Measurements from ENCODE around the gene BANK1. TPM values are rescaled to one million over a fixed set of nuclear protein-coding genes. Genes with fewer than 3 reads are reported as not detected.

BANK1 gene
- total RNA-seq, 2 experiments from 2014 or later = not detected

DNA sequence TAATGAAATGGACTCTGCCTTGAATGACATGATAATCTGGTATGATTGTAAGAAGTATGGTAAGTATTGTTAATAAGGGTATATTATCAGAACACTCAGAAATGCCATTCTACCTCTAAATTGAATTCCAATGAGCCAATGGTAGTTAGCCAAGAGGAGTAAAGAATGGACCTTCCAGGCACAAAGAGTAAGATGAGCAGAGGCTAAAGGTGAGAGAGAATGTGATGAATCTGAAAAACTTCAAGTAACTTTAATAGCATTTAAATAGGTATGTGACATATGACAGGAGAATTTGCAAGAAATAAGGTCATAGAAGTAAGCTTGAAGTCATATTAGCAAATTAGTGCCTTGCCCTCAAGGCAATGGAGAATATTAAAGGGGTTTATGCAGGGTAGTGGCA, 152.4 kb downstream of the BANK1 start:
- no peaks in the 10 kb centered on the region for H3K9me2 ChIP-seq (ENCODE audit: insufficient read depth, low read length)
- H3K79me2 ChIP-seq (ENCODE audit: insufficient read depth, low read depth, low read length) = no peaks in the 10 kb centered on the region
- ChIA-PET POLR2A (no interaction called here), CTCF (ENCODE audit: unreplicated experiment) (no interaction called here)
- intact Hi-C loops (cut with micrococcal nuclease; ENCODE audit: unreplicated experiment) = no loop called here
- DNase-seq (ENCODE audit: low spot score) = no peak
- TF ChIP-seq, protein P1, sequence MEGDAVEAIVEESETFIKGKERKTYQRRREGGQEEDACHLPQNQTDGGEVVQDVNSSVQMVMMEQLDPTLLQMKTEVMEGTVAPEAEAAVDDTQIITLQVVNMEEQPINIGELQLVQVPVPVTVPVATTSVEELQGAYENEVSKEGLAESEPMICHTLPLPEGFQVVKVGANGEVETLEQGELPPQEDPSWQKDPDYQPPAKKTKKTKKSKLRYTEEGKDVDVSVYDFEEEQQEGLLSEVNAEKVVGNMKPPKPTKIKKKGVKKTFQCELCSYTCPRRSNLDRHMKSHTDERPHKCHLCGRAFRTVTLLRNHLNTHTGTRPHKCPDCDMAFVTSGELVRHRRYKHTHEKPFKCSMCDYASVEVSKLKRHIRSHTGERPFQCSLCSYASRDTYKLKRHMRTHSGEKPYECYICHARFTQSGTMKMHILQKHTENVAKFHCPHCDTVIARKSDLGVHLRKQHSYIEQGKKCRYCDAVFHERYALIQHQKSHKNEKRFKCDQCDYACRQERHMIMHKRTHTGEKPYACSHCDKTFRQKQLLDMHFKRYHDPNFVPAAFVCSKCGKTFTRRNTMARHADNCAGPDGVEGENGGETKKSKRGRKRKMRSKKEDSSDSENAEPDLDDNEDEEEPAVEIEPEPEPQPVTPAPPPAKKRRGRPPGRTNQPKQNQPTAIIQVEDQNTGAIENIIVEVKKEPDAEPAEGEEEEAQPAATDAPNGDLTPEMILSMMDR (conservative IDR thresholded peaks at IDR 0.05; ENCODE audit: low read length) = no peak
- H3K4me3 ChIP-seq (ENCODE audit: low read depth, low read length, poor library complexity, severe bottlenecking) = no peak overlapping the region
- H3K36me3 ChIP-seq (ENCODE audit: insufficient read depth, low read length) = no peaks in the 10 kb centered on the region
- H2AFZ ChIP-seq (ENCODE audit: low read length) = no peak overlapping the region
- H3K9me3 ChIP-seq (ENCODE audit: low read length) = no peaks in the 10 kb centered on the region
- H4K20me1 ChIP-seq (ENCODE audit: insufficient read depth, low read length) = no peaks in the 10 kb centered on the region
- H3K4me1 ChIP-seq (ENCODE audit: insufficient read depth, low read length, poor library complexity, severe bottlenecking) = no peaks in the 10 kb centered on the region
- no peak overlapping the region for H3K27ac ChIP-seq (ENCODE audit: low read depth, low read length, poor library complexity, severe bottlenecking)
- H3K4me2 ChIP-seq (ENCODE audit: low read length) = no peak overlapping the region
- BruUV-seq (replicated peaks) = no TSS peak

- H3K79me2 ChIP-seq (ENCODE audit: insufficient read depth, low read depth, low read length) = no peaks in the 10 kb centered on the region
- H4K20me1 ChIP-seq (ENCODE audit: insufficient read depth, low read length) = no peaks in the 10 kb centered on the region
- H3K4me3 ChIP-seq (ENCODE audit: low read depth, low read length, poor library complexity, severe bottlenecking) = no peak overlapping the region
- no peaks in the 10 kb centered on the region for H3K36me3 ChIP-seq (ENCODE audit: insufficient read depth, low read length)
- H3K9me2 ChIP-seq (ENCODE audit: insufficient read depth, low read length) = no peaks in the 10 kb centered on the region
- H3K4me1 ChIP-seq (ENCODE audit: insufficient read depth, low read length, poor library complexity, severe bottlenecking) = no peaks in the 10 kb centered on the region
- H3K4me2 ChIP-seq (ENCODE audit: low read length) = no peak overlapping the region
- POLR2A ChIA-PET = no interaction called here
- no TSS peak for BruUV-seq (replicated peaks)
- intact Hi-C loops (cut with micrococcal nuclease; ENCODE audit: unreplicated experiment) = no loop called here
- no peak overlapping the region for H3K27ac ChIP-seq (ENCODE audit: low read depth, low read length, poor library complexity, severe bottlenecking)
- TF ChIP-seq EZH2phosphoT487 (IDR thresholded peaks at IDR 0.05; ENCODE audit: borderline replicate concordance, low read depth, low read length) = no peak
- TF ChIP-seq, protein P1 (conservative IDR thresholded peaks at IDR 0.05; ENCODE audit: low read length) = no peak
- DNase-seq (ENCODE audit: low spot score) = no peak
- CTCF ChIA-PET (ENCODE audit: unreplicated experiment) = no interaction called here
- no peak overlapping the region for H2AFZ ChIP-seq (ENCODE audit: low read length)
- H3K9me3 ChIP-seq (ENCODE audit: low read length) = no peaks in the 10 kb centered on the region
Observed at GRCh38 chr4:101944649-101945048, 154.1 kb downstream of the BANK1 start.

GRCh38 chr4:101948055-101948454, 157.5 kb downstream of the BANK1 start:
- H3K36me3 ChIP-seq (ENCODE audit: insufficient read depth, low read length) = no peaks in the 10 kb centered on the region
- no peaks in the 10 kb centered on the region for H4K20me1 ChIP-seq (ENCODE audit: insufficient read depth, low read length)
- no peak for TF ChIP-seq EZH2phosphoT487 (IDR thresholded peaks at IDR 0.05; ENCODE audit: borderline replicate concordance, low read depth, low read length)
- TF ChIP-seq, protein P1 (conservative IDR thresholded peaks at IDR 0.05; ENCODE audit: low read length) = no peak
- H3K27ac ChIP-seq (ENCODE audit: low read depth, low read length, poor library complexity, severe bottlenecking) = no peak overlapping the region
- no TSS peak for BruUV-seq (replicated peaks)
- intact Hi-C loops (cut with micrococcal nuclease; ENCODE audit: unreplicated experiment) = no loop called here
- POLR2A ChIA-PET = no interaction called here
- no peak for DNase-seq (ENCODE audit: low spot score)
- H3K79me2 ChIP-seq (ENCODE audit: insufficient read depth, low read depth, low read length) = no peaks in the 10 kb centered on the region
- no peaks in the 10 kb centered on the region for H3K9me3 ChIP-seq (ENCODE audit: low read length)
- H3K4me3 ChIP-seq (ENCODE audit: low read depth, low read length, poor library complexity, severe bottlenecking) = no peak overlapping the region
- CTCF ChIA-PET (ENCODE audit: unreplicated experiment) = no interaction called here
- H3K4me1 ChIP-seq (ENCODE audit: insufficient read depth, low read length, poor library complexity, severe bottlenecking) = no peaks in the 10 kb centered on the region
- H2AFZ ChIP-seq (ENCODE audit: low read length) = no peak overlapping the region
- H3K9me2 ChIP-seq (ENCODE audit: insufficient read depth, low read length) = no peaks in the 10 kb centered on the region
- H3K4me2 ChIP-seq (ENCODE audit: low read length) = no peak overlapping the region
